Measurements from ENCODE around the gene UTP3.

UTP3 gene

DNA sequence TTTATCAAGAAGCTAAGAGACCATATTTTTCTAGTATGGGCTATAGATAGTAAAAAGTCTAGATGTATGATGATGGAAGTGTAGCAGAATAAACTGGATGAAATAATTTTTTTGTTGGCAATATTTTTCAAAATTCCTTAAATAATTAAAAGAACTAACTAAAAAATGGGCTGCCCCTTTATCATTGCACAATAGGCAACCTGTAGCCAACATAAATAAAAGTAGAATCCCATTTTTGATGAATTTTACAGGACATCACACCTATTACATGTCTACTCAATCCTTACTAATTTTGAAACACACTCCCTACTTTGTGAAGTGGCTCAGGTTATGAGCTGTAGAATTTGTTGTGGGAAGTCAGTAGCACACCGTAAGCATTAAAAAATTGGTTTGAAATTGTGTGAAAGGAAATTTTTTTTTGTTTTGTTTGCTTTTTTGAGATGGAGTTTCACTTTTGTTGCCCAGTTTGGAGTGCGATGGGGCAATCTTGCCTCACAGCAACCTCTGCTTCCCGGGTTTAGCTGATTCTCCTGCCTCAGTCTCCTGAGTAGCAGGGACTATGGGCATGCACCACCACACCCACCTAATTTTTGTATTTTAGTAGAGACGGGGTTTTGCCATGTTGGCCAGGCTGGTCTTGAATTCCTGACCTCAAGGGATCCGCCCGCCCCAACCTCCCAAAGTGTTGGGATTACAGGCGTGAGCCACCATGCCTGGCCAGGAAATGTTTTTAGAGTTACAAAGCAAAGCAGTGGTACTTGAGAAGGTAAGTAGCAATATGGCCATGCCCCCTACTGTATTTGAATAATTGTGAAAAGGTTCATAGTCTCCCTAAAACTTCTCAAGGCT lies 24.5 kb downstream of the UTP3 start:
- H3K27ac ChIP-seq, result no peak overlapping the region
- TF ChIP-seq, protein P1, sequence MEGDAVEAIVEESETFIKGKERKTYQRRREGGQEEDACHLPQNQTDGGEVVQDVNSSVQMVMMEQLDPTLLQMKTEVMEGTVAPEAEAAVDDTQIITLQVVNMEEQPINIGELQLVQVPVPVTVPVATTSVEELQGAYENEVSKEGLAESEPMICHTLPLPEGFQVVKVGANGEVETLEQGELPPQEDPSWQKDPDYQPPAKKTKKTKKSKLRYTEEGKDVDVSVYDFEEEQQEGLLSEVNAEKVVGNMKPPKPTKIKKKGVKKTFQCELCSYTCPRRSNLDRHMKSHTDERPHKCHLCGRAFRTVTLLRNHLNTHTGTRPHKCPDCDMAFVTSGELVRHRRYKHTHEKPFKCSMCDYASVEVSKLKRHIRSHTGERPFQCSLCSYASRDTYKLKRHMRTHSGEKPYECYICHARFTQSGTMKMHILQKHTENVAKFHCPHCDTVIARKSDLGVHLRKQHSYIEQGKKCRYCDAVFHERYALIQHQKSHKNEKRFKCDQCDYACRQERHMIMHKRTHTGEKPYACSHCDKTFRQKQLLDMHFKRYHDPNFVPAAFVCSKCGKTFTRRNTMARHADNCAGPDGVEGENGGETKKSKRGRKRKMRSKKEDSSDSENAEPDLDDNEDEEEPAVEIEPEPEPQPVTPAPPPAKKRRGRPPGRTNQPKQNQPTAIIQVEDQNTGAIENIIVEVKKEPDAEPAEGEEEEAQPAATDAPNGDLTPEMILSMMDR (conservative IDR thresholded peaks at IDR 0.05), result no peak

DNA sequence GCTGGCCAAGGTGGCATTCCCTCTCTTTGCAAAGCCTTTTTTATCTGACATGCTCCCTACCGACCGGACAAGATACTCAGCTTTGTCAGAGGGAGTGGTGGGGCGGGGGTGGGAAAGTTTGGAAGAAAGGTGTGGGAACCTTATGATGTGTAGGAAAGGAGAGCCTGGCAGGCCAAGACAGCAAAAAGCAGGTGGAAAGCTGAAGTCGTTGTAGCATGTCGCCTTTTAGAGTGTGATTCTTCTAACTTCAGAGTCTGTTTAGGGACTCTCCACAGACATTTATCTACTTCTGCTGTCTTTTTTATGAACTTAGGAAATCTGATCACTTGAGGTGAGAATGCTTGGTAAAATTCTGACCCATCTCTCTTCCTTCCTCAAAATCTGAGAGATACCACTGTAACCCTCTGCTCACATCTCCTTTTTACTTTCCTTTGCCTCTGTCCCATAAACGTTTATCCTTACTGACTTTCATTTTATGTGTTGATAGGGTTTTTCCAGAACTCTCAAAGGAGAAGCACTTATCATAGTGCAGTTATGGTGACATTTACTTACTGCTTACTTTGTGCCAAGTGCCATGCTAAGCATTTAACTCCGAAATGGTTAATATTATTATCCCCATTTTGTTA lies 25.2 kb downstream of the UTP3 start:
- TF ChIP-seq, protein P1 (conservative IDR thresholded peaks at IDR 0.05), result no peak
- no peak overlapping the region for H3K27ac ChIP-seq

DNA sequence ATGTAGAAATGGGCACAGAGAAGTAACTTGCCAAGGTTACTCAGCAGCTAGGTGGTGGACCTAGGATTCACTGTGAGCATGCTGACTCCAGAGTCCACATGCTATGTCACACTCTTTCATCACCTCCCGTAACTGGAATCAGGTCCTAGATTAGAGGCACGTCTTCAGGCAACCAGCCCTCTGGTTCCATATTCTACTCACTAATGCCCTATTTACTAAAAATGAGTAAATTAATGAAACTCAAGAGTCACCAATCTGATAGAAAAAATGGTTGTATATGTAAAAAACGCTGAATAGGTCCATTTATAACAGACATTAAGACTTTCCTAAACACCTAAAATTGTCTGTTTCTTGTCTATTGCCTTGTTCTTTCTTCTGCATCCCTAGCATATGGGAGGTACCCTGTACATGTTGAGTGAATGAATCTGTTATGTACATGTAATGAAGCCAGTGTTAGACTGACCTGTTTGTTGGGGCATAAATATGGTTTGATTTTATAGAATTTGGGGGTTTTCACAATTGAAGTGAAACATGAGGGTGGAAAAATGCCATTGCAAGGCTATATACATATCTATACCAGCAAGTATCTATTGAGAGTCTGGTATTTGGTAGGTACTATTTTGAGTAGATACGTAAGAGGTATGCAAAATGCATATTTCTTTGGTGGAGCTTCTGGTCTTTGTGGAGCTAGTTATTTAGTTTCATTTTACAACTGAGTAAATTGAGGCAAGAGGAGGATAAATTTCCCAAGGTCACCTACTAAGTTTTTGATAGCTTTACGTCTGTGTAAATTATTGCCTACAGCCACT lies 26.0 kb downstream of the UTP3 start:
- TF ChIP-seq, protein P1 (conservative IDR thresholded peaks at IDR 0.05), result no peak
- no peak overlapping the region for H3K27ac ChIP-seq

DNA sequence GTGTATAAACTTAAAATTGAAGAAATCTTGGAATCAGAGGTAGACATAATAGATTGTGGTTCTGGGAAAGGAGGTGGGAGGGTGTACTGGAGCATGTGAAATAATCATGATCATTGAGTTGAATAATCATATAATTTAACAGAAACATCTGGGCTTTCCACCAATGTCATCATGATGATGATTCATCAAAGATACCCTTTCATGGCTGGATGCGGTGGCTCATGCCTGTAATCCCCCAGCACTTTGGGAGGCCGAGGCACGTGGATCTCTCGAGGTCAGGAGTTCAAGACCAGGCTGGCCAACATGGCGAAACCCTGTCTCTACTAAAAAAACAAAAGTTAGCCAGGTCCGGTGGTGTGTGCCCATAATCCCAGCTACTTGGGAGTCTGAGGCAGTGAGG lies 26.8 kb downstream of the UTP3 start:
- H3K27ac ChIP-seq, result no peak overlapping the region
- TF ChIP-seq, protein P1 (conservative IDR thresholded peaks at IDR 0.05), result no peak

DNA sequence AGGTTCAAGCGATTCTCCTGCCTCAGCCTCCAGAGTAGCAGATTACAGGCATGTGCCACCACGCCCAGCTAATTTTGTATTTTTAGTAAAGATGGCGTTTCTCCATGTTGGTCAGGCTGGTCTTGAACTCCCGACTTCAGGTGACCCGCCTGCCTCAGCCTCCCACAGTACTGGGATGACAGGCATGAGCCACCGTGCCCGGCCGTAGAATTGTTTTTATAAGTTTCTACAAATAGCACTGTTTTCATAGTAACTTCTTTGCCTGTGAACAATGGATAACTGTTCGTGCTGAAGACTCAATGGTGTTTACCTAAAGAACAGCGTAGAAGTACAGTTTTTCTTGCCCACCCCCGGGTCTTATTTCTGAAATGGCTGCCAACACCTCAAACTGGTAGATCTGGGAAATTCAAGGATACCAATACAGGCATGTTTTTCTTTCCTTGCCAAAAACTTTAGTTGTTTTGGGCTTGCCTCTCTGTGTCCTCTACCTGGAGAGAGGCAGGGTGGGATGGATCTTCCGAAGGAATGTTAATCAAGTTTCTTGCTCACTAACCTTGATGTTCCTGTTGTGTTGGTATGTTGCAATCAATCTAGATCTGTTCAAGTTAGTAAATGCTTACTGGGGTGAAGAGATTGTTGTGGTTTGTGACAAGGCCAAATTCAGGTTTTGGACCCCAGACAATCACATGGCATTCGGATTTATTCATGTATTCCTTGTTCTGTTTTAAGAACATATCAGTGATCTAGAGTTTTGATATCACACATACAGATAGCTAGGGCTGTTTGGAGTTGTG lies 30.7 kb downstream of the UTP3 start:
- TF ChIP-seq, protein P1 (conservative IDR thresholded peaks at IDR 0.05), result no peak
- H3K27ac ChIP-seq, result no peak overlapping the region

DNA sequence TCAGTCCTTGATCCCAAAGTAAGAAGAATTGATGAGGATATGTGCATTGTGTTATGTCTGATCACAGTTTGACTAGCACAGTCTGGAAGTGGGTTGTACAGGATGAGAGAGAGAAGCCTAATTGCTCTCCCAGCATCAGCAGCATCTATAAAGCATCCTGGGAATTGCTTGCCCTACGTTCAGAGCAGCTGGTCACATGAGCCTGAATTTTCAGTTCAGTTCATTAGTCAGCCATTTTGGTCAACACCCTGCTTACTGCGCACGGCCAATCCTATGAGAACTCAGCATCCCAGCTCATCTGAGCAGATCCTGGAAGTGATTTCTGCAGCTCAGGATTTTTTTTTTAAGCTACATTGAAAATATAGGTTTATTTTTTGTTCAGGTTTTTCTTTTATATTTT lies 33.4 kb downstream of the UTP3 start, which contains the start of gene RUFY3:
RUFY3 (plus strand) TSS at position 218 of the 400 bp plus-strand sequence. CDS start 610 bp downstream, outside the sequence.
- TF ChIP-seq, protein P1 (conservative IDR thresholded peaks at IDR 0.05), result no peak
- H3K27ac ChIP-seq, result peak within 1 kb of the TSS; percentile 40

Measured in VCaP (cell line).